PC-3 (cell line): ENCODE results near the gene PRM1. TPM values are rescaled to one million over a fixed set of nuclear protein-coding genes. Genes with fewer than 3 reads are reported as not detected.

Experiments used
- ATAC-seq: fragments of 200-7000 bp; cut with Tn5 transposase; 2 replicates; pipeline ENCODE4 v1.9.1; 2020; ENCODE audit warnings: mild to moderate bottlenecking, moderate library complexity
- BruUV-seq: library from RNA; stranded (reverse); fragments of 400-500 nt; replicated peaks from 2 replicates; lab custom pipeline; 2021; lab: Mats Ljungman, UMichigan
- CTCF ChIA-PET: fragments of 300-600 bp; sonication (Branson Sonifier 250); formaldehyde crosslinking; loops from one replicate; lab custom pipeline; 2022; ENCODE audit warnings: antibody characterized with exemption; lab: Charles Lee
- POLR2A ChIA-PET: fragments of 300-600 bp; sonication (Branson Sonifier 250); formaldehyde crosslinking; loops from one replicate; lab custom pipeline; 2022; ENCODE audit warnings: antibody characterized with exemption; ENCODE audit not compliant: unreplicated experiment; lab: Charles Lee
- DNase-seq: peaks from one replicate; pipeline ENCODE4 v3.0.0-alpha.2; 2015
- H2AFZ ChIP-seq: fragments of 300-600 bp; sonication (generic); 2 replicates; pipeline ENCODE4 v1.6.0; 2016; ENCODE audit warnings: antibody characterized with exemption, low read length
- H3F3A ChIP-seq: fragments of 300-600 bp; sonication (generic); one replicate; pipeline ENCODE4 v1.6.0; 2017; ENCODE audit warnings: antibody characterized with exemption, low read length, control low read depth, mild to moderate bottlenecking; ENCODE audit not compliant: unreplicated experiment
- H3K27ac ChIP-seq: fragments of 300-600 bp; sonication (generic); 2 replicates; pipeline ENCODE4 v1.5.1; 2016; ENCODE audit warnings: mild to moderate bottlenecking, low read length
- H3K27me3 ChIP-seq: fragments of 300-600 bp; sonication (generic); 2 replicates; pipeline ENCODE4 v1.6.1; 2016; ENCODE audit warnings: low read length, mixed read lengths
- H3K36me3 ChIP-seq: fragments of 300-600 bp; sonication (generic); 2 replicates; pipeline ENCODE4 v1.6.1; 2016; ENCODE audit warnings: low read depth, mixed run types, low read length, mixed read lengths
- H3K4me1 ChIP-seq: fragments of 300-600 bp; sonication (generic); 2 replicates; pipeline ENCODE4 v1.5.1; 2016; ENCODE audit warnings: low read length; ENCODE audit not compliant: insufficient read depth
- H3K4me2 ChIP-seq: fragments of 300-600 bp; sonication (generic); 2 replicates; pipeline ENCODE4 v1.6.0; 2016; ENCODE audit warnings: low read length
- H3K4me3 ChIP-seq: fragments of 300-600 bp; sonication (generic); 2 replicates; pipeline ENCODE4 v1.5.1; 2016; ENCODE audit warnings: mild to moderate bottlenecking, low read length, mixed read lengths
- H3K79me2 ChIP-seq: fragments of 300-600 bp; sonication (generic); 2 replicates; pipeline ENCODE4 v1.6.1; 2017; ENCODE audit warnings: low read length, mixed read lengths
- H3K9ac ChIP-seq: fragments of 300-600 bp; sonication (generic); 2 replicates; pipeline ENCODE4 v1.6.0; 2016; ENCODE audit warnings: mild to moderate bottlenecking, low read length
- H3K9me2 ChIP-seq: fragments of 300-600 bp; sonication (generic); replicated peaks from 2 replicates; pipeline ENCODE4 v1.6.1; 2016; ENCODE audit warnings: mixed run types, low read length, mixed read lengths
- H3K9me3 ChIP-seq: fragments of 300-600 bp; sonication (generic); 2 replicates; pipeline ENCODE4 v1.6.1; 2016; ENCODE audit warnings: low read length, mixed read lengths
- H4K20me1 ChIP-seq: fragments of 300-600 bp; sonication (generic); 2 replicates; pipeline ENCODE4 v1.6.1; 2016; ENCODE audit warnings: low read length, mixed read lengths
- EZH2 ChIP-seq: fragments of 300-600 bp; sonication (generic); IDR thresholded peaks from one replicate; pipeline ENCODE4 v1.6.1; 2017; ENCODE audit warnings: antibody characterized with exemption, mild to moderate bottlenecking, low read length; ENCODE audit not compliant: unreplicated experiment
- EZH2phosphoT487 ChIP-seq: fragments of 300-600 bp; sonication (generic); IDR thresholded peaks from 2 replicates; pipeline ENCODE4 v1.6.1; 2018; ENCODE audit warnings: mild to moderate bottlenecking, antibody characterized with exemption, low read length, borderline replicate concordance
- intact Hi-C: fragments of 100-400 bp; cut with micrococcal nuclease; formaldehyde crosslinking; loops from 2 replicates; pipeline ENCODE4 v1.9.0; 2023
- total RNA-seq: library from RNA; depleted of rRNA; stranded (reverse); fragments of >200 nt; gene quantifications from 2 replicates; pipeline ENCODE4 v1.2.3, GENCODE V29; 2014
- TF ChIP-seq, protein P1 (sequence below): fragments of 300-600 bp; sonication (generic); conservative IDR thresholded peaks from 2 replicates; pipeline ENCODE4 v1.5.1; 2017; ENCODE audit warnings: antibody characterized with exemption, low read depth, mild to moderate bottlenecking, low read length

PRM1 gene
- total RNA-seq, 1 experiment from 2014 or later: not detected

DNA sequence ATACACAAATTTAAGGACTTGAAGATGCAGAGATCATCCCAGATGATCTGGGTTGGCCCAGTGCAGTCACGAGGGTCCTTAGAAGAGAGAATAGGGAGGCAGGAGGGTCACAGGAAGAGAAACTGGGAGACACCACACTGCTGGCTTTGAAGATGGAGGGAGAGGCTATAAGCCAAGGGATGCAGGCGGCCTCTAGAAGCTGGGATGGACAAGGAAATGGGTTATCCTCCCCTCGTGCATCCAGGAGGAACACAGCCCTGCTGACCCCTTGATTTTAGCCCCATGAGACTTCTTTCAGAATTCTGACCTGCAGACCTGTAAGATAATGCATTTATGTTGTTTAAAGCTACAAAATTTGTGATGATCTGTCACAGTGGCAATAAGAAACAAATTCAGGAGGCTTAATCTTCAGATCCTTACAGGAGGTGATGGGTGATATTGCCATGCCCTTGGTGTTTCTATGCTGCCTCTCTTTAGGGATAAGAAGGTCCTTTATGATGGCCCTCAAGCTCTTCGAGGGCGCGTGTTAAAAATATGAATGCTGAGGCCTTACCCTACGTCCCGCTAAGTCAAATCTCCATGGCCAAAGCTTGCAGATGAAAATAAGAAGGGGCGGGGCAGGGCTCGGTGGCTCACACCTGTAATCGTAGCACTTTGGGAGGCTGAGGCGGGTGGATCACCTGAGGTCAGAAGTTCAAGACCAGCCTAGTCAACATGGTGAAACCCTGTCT lies 3.4 kb downstream of the PRM1 start:
- TF ChIP-seq, protein P1, sequence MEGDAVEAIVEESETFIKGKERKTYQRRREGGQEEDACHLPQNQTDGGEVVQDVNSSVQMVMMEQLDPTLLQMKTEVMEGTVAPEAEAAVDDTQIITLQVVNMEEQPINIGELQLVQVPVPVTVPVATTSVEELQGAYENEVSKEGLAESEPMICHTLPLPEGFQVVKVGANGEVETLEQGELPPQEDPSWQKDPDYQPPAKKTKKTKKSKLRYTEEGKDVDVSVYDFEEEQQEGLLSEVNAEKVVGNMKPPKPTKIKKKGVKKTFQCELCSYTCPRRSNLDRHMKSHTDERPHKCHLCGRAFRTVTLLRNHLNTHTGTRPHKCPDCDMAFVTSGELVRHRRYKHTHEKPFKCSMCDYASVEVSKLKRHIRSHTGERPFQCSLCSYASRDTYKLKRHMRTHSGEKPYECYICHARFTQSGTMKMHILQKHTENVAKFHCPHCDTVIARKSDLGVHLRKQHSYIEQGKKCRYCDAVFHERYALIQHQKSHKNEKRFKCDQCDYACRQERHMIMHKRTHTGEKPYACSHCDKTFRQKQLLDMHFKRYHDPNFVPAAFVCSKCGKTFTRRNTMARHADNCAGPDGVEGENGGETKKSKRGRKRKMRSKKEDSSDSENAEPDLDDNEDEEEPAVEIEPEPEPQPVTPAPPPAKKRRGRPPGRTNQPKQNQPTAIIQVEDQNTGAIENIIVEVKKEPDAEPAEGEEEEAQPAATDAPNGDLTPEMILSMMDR: no peak
- TF ChIP-seq EZH2phosphoT487: no peak
- no peak for TF ChIP-seq EZH2
- BruUV-seq: no TSS peak
- no peaks in the 10 kb centered on the region for H3K27me3 ChIP-seq
- H3K9ac ChIP-seq: no peak overlapping the region
- H3K4me2 ChIP-seq: no peak overlapping the region
- H3F3A ChIP-seq: no peaks in the 10 kb centered on the region
- no peak overlapping the region for H2AFZ ChIP-seq
- H3K4me1 ChIP-seq: no peaks in the 10 kb centered on the region
- DNase-seq (no peak), ATAC-seq (no peak)
- no peak overlapping the region for H3K4me3 ChIP-seq
- no peaks in the 10 kb centered on the region for H3K9me3 ChIP-seq
- H3K36me3 ChIP-seq: no peaks in the 10 kb centered on the region
- H3K9me2 ChIP-seq: no peaks in the 10 kb centered on the region
- ChIA-PET POLR2A (no interaction called here), CTCF (no interaction called here)
- no peaks in the 10 kb centered on the region for H4K20me1 ChIP-seq
- H3K79me2 ChIP-seq: no peaks in the 10 kb centered on the region
- intact Hi-C loops: no loop called here
- H3K27ac ChIP-seq: no peak overlapping the region

DNA sequence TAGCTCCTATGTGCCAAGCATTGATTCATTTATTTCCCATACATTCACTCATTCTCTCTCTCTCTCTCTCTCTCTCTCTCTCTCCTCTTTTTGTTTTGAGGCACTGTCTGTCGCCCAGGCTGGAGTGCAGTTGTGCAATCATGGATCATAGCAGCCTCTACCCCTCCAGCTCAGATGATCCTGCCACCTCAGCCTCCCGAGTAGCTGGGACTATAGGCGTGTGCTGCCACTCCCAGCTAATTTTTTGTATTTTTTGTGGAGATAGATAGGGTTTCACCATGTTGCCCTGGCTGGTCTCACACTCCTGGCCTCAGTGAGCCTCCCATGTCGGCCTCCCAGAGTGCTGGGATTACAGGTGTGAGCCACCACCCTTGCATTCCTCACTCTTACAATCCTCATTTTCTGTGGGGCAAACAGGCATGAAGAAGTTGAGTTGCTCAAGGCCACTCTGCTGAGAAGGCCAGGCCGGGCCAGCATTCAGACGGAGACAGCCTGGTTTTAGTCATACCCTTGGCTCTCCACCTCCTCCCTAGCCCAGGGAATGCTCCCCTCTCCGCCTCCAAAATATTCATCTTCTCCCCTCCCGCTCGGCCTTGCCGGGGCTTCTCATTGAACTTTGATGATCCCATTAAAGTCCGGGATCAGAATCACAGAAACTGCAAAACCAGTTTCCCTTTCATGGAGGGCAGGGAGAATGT lies 4.1 kb downstream of the PRM1 start:
- no peak overlapping the region for H3K4me2 ChIP-seq
- no peak overlapping the region for H3K9ac ChIP-seq
- no peaks in the 10 kb centered on the region for H3K4me1 ChIP-seq
- H3F3A ChIP-seq: no peaks in the 10 kb centered on the region
- no peaks in the 10 kb centered on the region for H4K20me1 ChIP-seq
- no peaks in the 10 kb centered on the region for H3K27me3 ChIP-seq
- H3K9me2 ChIP-seq: no peaks in the 10 kb centered on the region
- no peak overlapping the region for H3K4me3 ChIP-seq
- intact Hi-C loops: no loop called here
- H3K27ac ChIP-seq: no peak overlapping the region
- H3K36me3 ChIP-seq: no peaks in the 10 kb centered on the region
- CTCF ChIA-PET: no interaction called here
- DNase-seq (no peak), ATAC-seq (no peak)
- POLR2A ChIA-PET: no interaction called here
- H3K79me2 ChIP-seq: no peaks in the 10 kb centered on the region
- TF ChIP-seq EZH2 (no peak), EZH2phosphoT487 (no peak)
- TF ChIP-seq, protein P1: no peak
- BruUV-seq: no TSS peak
- no peaks in the 10 kb centered on the region for H3K9me3 ChIP-seq
- H2AFZ ChIP-seq: no peak overlapping the region
